HepG2 (cell line): ENCODE measurements around the gene NPDC1. TPM values are rescaled to one million over a fixed set of nuclear protein-coding genes. Genes with fewer than 3 reads are reported as not detected.

Experiments
- FLYWCH1 ChIP-seq: sonication (generic); formaldehyde crosslinking; IDR thresholded peaks from 2 replicates; pipeline ENCODE4 v1.8.1; 2023; ENCODE audit warnings: mild to moderate bottlenecking, missing genetic modification reagents
- HDAC2 ChIP-seq: sonication (generic); formaldehyde crosslinking; IDR thresholded peaks from 2 replicates; pipeline ENCODE4 v1.4.0; 2020; ENCODE audit warnings: missing genetic modification reagents
- KLF9 ChIP-seq: IDR thresholded peaks from 2 replicates; pipeline ENCODE4 v1.6.1; 2016; ENCODE audit warnings: low read depth
- KMT2A ChIP-seq: sonication (generic); formaldehyde crosslinking; IDR thresholded peaks from 2 replicates; pipeline ENCODE4 v1.4.0; 2020; ENCODE audit warnings: missing genetic modification reagents
- MXI1 ChIP-seq: IDR thresholded peaks from 3 replicates; pipeline ENCODE4 v1.6.1; 2012; ENCODE audit warnings: low read depth, low read length, inconsistent platforms, borderline replicate concordance
- NFRKB ChIP-seq: fragments of 450-650 bp; IDR thresholded peaks from 2 replicates; pipeline ENCODE4 v1.6.1; 2017
- RBFOX2 ChIP-seq: fragments of 200-400 bp; formaldehyde crosslinking; IDR thresholded peaks from 2 replicates; pipeline ENCODE4 v1.6.1; 2017; ENCODE audit warnings: low read depth, mild to moderate bottlenecking, low read length
- ZNF24 ChIP-seq: fragments of 450-650 bp; IDR thresholded peaks from 2 replicates; pipeline ENCODE4 v1.6.1; 2017; ENCODE audit warnings: antibody characterized with exemption, mild to moderate bottlenecking
- ZNF251 ChIP-seq: sonication (generic); formaldehyde crosslinking; IDR thresholded peaks from 2 replicates; pipeline ENCODE4 v1.9.0; 2021; ENCODE audit warnings: mild to moderate bottlenecking, missing genetic modification reagents
- ZNF549 ChIP-seq: sonication (generic); formaldehyde crosslinking; IDR thresholded peaks from 2 replicates; pipeline ENCODE4 v1.5.0; 2020; ENCODE audit warnings: missing genetic modification reagents
- ZNF570 ChIP-seq: sonication (generic); formaldehyde crosslinking; IDR thresholded peaks from 2 replicates; pipeline ENCODE4 v1.4.0; 2020; ENCODE audit warnings: mild to moderate bottlenecking, missing genetic modification reagents, borderline replicate concordance
- ZNF580 ChIP-seq: IDR thresholded peaks from 2 replicates; pipeline ENCODE4 v1.6.1; 2016; ENCODE audit warnings: low read depth, borderline replicate concordance
- ZNF615 ChIP-seq: sonication (generic); formaldehyde crosslinking; IDR thresholded peaks from 2 replicates; pipeline ENCODE4 v1.5.0; 2020; ENCODE audit warnings: mild to moderate bottlenecking, missing genetic modification reagents, borderline replicate concordance
- ZNF616 ChIP-seq: sonication (generic); formaldehyde crosslinking; IDR thresholded peaks from 2 replicates; pipeline ENCODE4 v1.5.0; 2020; ENCODE audit warnings: low read depth, mild to moderate bottlenecking, missing genetic modification reagents
- ZSCAN21 ChIP-seq: sonication (generic); formaldehyde crosslinking; IDR thresholded peaks from 2 replicates; pipeline ENCODE4 v1.8.0; 2022; ENCODE audit warnings: mild to moderate bottlenecking, missing genetic modification reagents, moderate library complexity, borderline replicate concordance
- polyA plus RNA-seq, 8 experiments: library from polyadenylated mRNA; depleted of rRNA in 3 of 8; stranded (reverse) in 7 of 8; unstranded in 1 of 8; fragments of >200 nt; fragmentation: Illumina TruSeq in 4 of 8; extraction: Trizol in 4 of 8; gene quantifications; 2 replicates each; pipeline versions ENCODE4 v1.2.1 to v1.2.3, GENCODE V29; 2011 to 2016; ENCODE audit warnings: low read depth in 4 of 8, missing spikeins in 1 of 8, mixed read lengths in 1 of 8; ENCODE audit not compliant: insufficient read depth in 1 of 8
- total RNA-seq, 5 experiments: library from RNA; depleted of rRNA; stranded (reverse); fragments of >200 nt; fragmentation: Illumina TruSeq; extraction: Trizol; gene quantifications; 2 replicates each; pipeline ENCODE4 v1.2.3, GENCODE V29; 2016; ENCODE audit warnings: low read depth in 1 of 5
- TF ChIP-seq, protein P1 (sequence below): sonication (generic); formaldehyde crosslinking; IDR thresholded peaks from 2 replicates; pipeline ENCODE4 v1.9.0; 2021; ENCODE audit warnings: missing genetic modification reagents, mild to moderate bottlenecking, borderline replicate concordance
- TF ChIP-seq, protein P2 (sequence below): sonication (generic); formaldehyde crosslinking; IDR thresholded peaks from 2 replicates; pipeline ENCODE4 v1.8.0; 2022; ENCODE audit warnings: missing genetic modification reagents, mild to moderate bottlenecking, borderline replicate concordance
- TF ChIP-seq, protein P3 (sequence below): sonication (generic); formaldehyde crosslinking; IDR thresholded peaks from 2 replicates; pipeline ENCODE4 v1.9.0; 2021; ENCODE audit warnings: missing genetic modification reagents, borderline replicate concordance
- TF ChIP-seq, protein P4 (sequence below): sonication (generic); formaldehyde crosslinking; IDR thresholded peaks from 2 replicates; pipeline ENCODE4 v1.4.0; 2020; ENCODE audit warnings: missing genetic modification reagents, mild to moderate bottlenecking, borderline replicate concordance
- TF ChIP-seq, protein P5 (sequence below): sonication (generic); IDR thresholded peaks from 2 replicates; pipeline ENCODE4 v1.6.1; 2016; ENCODE audit warnings: low read depth, borderline replicate concordance

Gene NPDC1
- total and polyA plus RNA-seq, 2 of the 13 experiments (the other 11 are each of a cell fraction or from before 2014, with no cell fraction given) = 0.84 to 5.4 TPM

DNA sequence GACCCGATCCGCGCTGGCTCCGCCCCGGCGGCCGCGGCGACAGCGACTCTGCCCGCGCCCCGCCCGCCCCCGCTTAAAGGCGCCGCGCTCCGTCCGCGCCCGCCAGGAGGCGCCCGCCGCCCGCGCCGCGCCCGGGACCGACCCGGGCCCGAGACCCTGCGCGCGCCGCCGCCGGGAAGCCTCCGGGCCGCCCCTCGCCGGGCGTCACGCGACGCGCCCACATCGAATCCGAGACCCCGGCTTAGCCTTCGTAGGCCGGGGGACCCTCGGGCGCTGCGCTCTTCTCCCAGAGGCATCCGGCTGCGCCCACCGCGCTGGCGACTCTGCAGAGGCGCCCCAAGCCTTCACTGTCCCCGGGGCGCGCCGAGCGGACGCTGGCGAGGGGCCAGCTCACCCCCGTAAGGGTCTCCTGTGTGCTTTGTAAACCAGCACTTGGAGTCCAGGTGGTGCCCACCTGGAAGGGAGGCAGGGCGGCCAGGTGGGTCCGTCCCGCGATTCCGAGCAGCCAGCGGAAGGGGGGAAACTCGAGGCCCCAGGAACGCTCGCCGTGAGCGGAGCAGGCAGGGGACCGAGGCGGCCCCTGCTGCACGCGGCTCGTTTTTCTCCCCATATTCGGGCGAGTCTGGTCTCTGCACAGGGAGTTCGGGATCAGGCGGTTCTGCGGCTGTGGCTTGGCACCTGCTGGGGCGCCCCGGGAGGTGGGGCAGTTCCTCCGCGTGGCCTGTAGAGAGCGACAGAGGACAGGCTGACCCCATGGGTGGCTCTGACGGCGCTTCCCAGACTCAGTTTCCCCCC, 17.5 kb downstream of the NPDC1 start (continued):
- TF ChIP-seq KMT2A (CRISPR knock-in tag) (no peak), ZSCAN21 (CRISPR knock-in tag) (no peak), KLF9 (CRISPR knock-in tag) (no peak), ZNF251 (CRISPR knock-in tag) (no peak), ZNF24 (no peak), NFRKB (no peak), MXI1 (0 out of 3 replicates have a peak, but pooled peaks have one; percentile 19), HDAC2 (CRISPR knock-in tag) (0 out of 2 replicates have a peak, but pooled peaks have one; percentile 40), ZNF580 (CRISPR knock-in tag) (peak; percentile 33; the same call in 1 of the 2 replicates), RBFOX2 (0 out of 2 replicates have a peak, but pooled peaks have one; percentile 35), ZNF616 (CRISPR knock-in tag) (no peak), ZNF549 (CRISPR knock-in tag) (no peak), ZNF615 (CRISPR knock-in tag) (no peak), FLYWCH1 (no peak), ZNF570 (no peak)
- TF ChIP-seq, protein P1, sequence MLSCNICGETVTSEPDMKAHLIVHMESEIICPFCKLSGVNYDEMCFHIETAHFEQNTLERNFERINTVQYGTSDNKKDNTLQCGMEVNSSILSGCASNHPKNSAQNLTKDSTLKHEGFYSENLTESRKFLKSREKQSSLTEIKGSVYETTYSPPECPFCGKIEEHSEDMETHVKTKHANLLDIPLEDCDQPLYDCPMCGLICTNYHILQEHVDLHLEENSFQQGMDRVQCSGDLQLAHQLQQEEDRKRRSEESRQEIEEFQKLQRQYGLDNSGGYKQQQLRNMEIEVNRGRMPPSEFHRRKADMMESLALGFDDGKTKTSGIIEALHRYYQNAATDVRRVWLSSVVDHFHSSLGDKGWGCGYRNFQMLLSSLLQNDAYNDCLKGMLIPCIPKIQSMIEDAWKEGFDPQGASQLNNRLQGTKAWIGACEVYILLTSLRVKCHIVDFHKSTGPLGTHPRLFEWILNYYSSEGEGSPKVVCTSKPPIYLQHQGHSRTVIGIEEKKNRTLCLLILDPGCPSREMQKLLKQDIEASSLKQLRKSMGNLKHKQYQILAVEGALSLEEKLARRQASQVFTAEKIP (CRISPR knock-in tag) = no peak
- TF ChIP-seq, protein P2, sequence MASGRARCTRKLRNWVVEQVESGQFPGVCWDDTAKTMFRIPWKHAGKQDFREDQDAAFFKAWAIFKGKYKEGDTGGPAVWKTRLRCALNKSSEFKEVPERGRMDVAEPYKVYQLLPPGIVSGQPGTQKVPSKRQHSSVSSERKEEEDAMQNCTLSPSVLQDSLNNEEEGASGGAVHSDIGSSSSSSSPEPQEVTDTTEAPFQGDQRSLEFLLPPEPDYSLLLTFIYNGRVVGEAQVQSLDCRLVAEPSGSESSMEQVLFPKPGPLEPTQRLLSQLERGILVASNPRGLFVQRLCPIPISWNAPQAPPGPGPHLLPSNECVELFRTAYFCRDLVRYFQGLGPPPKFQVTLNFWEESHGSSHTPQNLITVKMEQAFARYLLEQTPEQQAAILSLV (CRISPR knock-in tag) = no peak
- TF ChIP-seq, protein P3, sequence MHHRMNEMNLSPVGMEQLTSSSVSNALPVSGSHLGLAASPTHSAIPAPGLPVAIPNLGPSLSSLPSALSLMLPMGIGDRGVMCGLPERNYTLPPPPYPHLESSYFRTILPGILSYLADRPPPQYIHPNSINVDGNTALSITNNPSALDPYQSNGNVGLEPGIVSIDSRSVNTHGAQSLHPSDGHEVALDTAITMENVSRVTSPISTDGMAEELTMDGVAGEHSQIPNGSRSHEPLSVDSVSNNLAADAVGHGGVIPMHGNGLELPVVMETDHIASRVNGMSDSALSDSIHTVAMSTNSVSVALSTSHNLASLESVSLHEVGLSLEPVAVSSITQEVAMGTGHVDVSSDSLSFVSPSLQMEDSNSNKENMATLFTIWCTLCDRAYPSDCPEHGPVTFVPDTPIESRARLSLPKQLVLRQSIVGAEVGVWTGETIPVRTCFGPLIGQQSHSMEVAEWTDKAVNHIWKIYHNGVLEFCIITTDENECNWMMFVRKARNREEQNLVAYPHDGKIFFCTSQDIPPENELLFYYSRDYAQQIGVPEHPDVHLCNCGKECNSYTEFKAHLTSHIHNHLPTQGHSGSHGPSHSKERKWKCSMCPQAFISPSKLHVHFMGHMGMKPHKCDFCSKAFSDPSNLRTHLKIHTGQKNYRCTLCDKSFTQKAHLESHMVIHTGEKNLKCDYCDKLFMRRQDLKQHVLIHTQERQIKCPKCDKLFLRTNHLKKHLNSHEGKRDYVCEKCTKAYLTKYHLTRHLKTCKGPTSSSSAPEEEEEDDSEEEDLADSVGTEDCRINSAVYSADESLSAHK = no peak
- TF ChIP-seq, protein P4, sequence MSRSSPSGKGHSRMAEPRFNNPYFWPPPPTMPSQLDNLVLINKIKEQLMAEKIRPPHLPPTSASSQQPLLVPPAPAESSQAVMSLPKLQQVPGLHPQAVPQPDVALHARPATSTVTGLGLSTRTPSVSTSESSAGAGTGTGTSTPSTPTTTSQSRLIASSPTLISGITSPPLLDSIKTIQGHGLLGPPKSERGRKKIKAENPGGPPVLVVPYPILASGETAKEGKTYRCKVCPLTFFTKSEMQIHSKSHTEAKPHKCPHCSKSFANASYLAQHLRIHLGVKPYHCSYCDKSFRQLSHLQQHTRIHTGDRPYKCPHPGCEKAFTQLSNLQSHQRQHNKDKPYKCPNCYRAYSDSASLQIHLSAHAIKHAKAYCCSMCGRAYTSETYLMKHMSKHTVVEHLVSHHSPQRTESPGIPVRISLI (CRISPR knock-in tag) = no peak
- TF ChIP-seq, protein P5, sequence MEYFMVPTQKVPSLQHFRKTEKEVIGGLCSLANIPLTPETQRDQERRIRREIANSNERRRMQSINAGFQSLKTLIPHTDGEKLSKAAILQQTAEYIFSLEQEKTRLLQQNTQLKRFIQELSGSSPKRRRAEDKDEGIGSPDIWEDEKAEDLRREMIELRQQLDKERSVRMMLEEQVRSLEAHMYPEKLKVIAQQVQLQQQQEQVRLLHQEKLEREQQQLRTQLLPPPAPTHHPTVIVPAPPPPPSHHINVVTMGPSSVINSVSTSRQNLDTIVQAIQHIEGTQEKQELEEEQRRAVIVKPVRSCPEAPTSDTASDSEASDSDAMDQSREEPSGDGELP = no peak
